Body of pancreas (tissue), 4 donors: ENCODE measurements around the gene SF3B3.
A peak's percentile ranks its signal among the peaks of the same experiment; 100 is the strongest.

Experiments used
- CTCF ChIP-seq, 7 experiments: fragments of 450-650 bp in 4 of 7; fragments of 200-600 bp in 3 of 7; sonication (generic) in 3 of 7; IDR thresholded peaks; one replicate each; pipeline ENCODE4 v1.5.1; 2016 to 2019; ENCODE audit warnings: antibody characterized with exemption in 7 of 7
- POLR2A ChIP-seq, 3 donors: fragments of 450-650 bp; IDR thresholded peaks; one replicate each; pipeline ENCODE4 v1.6.1; 2016; ENCODE audit warnings: antibody characterized with exemption in 3 of 3, mild to moderate bottlenecking in 2 of 3

GRCh38 chr16:70523743-70524398 lies at the start of gene SF3B3:
- TF ChIP-seq CTCF (IDR thresholded peaks at IDR 0.05) (no peak), POLR2A (IDR thresholded peaks at IDR 0.05) (peak; percentile 20 to 86 (median 81))
